ENCODE results near the gene UMODL1.
A peak's percentile ranks its signal among the peaks of the same experiment; 100 is the strongest.

UMODL1 gene

GRCh38 chr21:42082501-42083360 lies 11.6 kb downstream of the UMODL1 start:
- DNase-seq, result no peak

GRCh38 chr21:42083361-42083690 lies 12.2 kb downstream of the UMODL1 start:
- DNase-seq, result no peak

- DNase-seq, result no peak
These were observed 13.0 kb downstream of the UMODL1 start for GRCh38 chr21:42084079-42084478.

GRCh38 chr21:42085246-42086077 lies 14.3 kb downstream of the UMODL1 start:
- DNase-seq, result no peak

- no peak for DNase-seq
These were observed 15.9 kb downstream of the UMODL1 start for GRCh38 chr21:42086969-42087368.

- no peak for DNase-seq
These were observed 17.0 kb downstream of the UMODL1 start for GRCh38 chr21:42088148-42088547.

GRCh38 chr21:42088658-42089057 lies 17.5 kb downstream of the UMODL1 start:
- DNase-seq, result no peak

GRCh38 chr21:42089093-42089631 lies 18.0 kb downstream of the UMODL1 start:
- DNase-seq, result no peak

- no peak for DNase-seq
These were observed 18.7 kb downstream of the UMODL1 start for GRCh38 chr21:42089665-42090310.

GRCh38 chr21:42091899-42092508 lies 20.9 kb downstream of the UMODL1 start:
- DNase-seq, result no peak

GRCh38 chr21:42092771-42093170 lies 21.7 kb downstream of the UMODL1 start:
- DNase-seq, result peak; percentile 11

- DNase-seq, result no peak
These were observed 22.1 kb downstream of the UMODL1 start for GRCh38 chr21:42093186-42093585.

- no peak for DNase-seq
These were observed 22.9 kb downstream of the UMODL1 start for GRCh38 chr21:42093991-42094421.

GRCh38 chr21:42094811-42095210 lies 23.7 kb downstream of the UMODL1 start:
- no peak for DNase-seq

- DNase-seq, result no peak
These were observed 24.5 kb downstream of the UMODL1 start for GRCh38 chr21:42095581-42095980.

- no peak for DNase-seq
These were observed 25.4 kb downstream of the UMODL1 start for GRCh38 chr21:42096566-42096965.

- no peak for DNase-seq
These were observed 26.2 kb downstream of the UMODL1 start for GRCh38 chr21:42097274-42097673.

GRCh38 chr21:42097860-42098454 lies 26.8 kb downstream of the UMODL1 start:
- peak; percentile 84 for DNase-seq

- no peak for DNase-seq
These were observed 27.9 kb downstream of the UMODL1 start for GRCh38 chr21:42098957-42099505.

GRCh38 chr21:42101246-42101645 lies 30.1 kb downstream of the UMODL1 start:
- DNase-seq, result no peak

- no peak for DNase-seq
These were observed 31.0 kb downstream of the UMODL1 start for GRCh38 chr21:42102076-42102475.

GRCh38 chr21:42102526-42102925 lies 31.4 kb downstream of the UMODL1 start:
- DNase-seq, result no peak
